ENCODE data around the gene NAALADL2. TPM values are rescaled to one million over a fixed set of nuclear protein-coding genes. Genes with fewer than 3 reads are reported as not detected.
A peak's percentile ranks its signal among the peaks of the same experiment; 100 is the strongest.

Gene NAALADL2
- polyA plus RNA-seq, 1 experiment: 6.3 TPM

DNA sequence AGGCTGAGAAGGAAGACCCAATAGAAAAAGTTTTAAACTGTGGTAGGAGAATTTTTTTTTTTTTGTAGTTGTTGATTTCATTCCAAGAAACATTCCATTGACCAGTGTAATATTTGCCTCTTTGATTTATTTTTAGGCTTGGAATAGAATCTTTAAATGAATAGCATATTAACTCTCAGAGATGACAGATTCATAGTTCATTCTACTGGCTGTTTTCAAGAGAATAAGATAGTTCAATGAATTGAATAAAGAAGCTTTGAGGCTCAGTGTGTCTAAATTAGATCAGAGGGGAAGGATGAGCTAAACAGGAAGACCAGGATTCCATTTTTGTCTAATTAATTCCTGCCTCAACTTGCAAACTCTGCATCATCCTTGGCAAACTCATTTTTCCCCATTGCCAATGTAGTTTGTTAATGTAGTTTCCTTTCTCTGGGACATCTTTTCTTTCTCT, 98.4 kb downstream of the NAALADL2 start:
- no peaks in the 10 kb centered on the region for H3K9me3 ChIP-seq (ENCODE audit: control insufficient read depth, insufficient read depth, low read length)
- CTCF ChIA-PET: no interaction called here
- DNase-seq (ENCODE audit: low read depth, low spot score): no peak
- H3K4me3 ChIP-seq (ENCODE audit: low read depth, low read length): no peak overlapping the region
- H3K27me3 ChIP-seq (ENCODE audit: control insufficient read depth, insufficient read depth, low read length): no peaks in the 10 kb centered on the region
- peak overlapping the region; percentile 62 for H3K27ac ChIP-seq (ENCODE audit: low read depth, low read length)
- TF ChIP-seq, protein P1, sequence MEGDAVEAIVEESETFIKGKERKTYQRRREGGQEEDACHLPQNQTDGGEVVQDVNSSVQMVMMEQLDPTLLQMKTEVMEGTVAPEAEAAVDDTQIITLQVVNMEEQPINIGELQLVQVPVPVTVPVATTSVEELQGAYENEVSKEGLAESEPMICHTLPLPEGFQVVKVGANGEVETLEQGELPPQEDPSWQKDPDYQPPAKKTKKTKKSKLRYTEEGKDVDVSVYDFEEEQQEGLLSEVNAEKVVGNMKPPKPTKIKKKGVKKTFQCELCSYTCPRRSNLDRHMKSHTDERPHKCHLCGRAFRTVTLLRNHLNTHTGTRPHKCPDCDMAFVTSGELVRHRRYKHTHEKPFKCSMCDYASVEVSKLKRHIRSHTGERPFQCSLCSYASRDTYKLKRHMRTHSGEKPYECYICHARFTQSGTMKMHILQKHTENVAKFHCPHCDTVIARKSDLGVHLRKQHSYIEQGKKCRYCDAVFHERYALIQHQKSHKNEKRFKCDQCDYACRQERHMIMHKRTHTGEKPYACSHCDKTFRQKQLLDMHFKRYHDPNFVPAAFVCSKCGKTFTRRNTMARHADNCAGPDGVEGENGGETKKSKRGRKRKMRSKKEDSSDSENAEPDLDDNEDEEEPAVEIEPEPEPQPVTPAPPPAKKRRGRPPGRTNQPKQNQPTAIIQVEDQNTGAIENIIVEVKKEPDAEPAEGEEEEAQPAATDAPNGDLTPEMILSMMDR (IDR thresholded peaks at IDR 0.05; ENCODE audit: low read depth, low read length): no peak
- POLR2A ChIA-PET: no interaction called here

DNA sequence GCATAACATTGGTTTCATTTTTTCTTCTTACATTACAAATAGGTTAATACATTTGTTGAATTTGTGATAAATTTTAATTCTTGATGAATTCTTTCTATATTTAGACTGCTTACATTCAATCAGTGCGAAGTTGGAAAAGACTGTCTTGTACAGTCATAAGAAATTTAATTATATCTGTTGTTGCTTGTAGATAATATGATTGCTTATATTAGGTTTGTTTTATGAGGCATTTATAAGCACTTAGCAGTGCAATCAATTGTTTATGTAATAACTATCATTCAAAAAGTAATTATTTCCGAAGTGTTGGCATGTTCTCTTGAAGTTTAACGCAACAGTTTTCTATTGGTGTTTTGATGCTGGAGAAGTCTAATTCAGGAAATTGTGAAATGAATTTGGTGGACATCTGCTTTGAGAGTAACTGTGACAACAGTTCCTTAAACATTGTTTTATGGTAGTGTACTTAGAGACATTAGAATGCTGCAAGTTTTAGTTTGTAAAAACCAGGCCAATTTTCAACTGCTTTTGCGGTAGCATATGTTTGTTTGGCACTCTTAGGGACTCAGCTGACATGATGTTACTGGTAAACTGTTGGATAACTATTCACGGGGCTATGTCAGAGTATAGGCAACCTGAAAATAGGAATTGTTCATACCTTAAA, 99.7 kb downstream of the NAALADL2 start:
- TF ChIP-seq, protein P1 (IDR thresholded peaks at IDR 0.05; ENCODE audit: low read depth, low read length): no peak
- DNase-seq (ENCODE audit: low read depth, low spot score): no peak
- ChIA-PET CTCF (interaction anchor here (0.6 kb wide), 1 partner anchor 317 kb away, joined by 4 read pairs; no protein-coding TSS in a partner anchor), POLR2A (no interaction called here)
- Histone ChIP-seq H3K27ac (ENCODE audit: low read depth, low read length) (no peak overlapping the region), H3K4me3 (ENCODE audit: low read depth, low read length) (no peak overlapping the region), H3K27me3 (ENCODE audit: control insufficient read depth, insufficient read depth, low read length) (no peaks in the 10 kb centered on the region), H3K9me3 (ENCODE audit: control insufficient read depth, insufficient read depth, low read length) (no peaks in the 10 kb centered on the region)

DNA sequence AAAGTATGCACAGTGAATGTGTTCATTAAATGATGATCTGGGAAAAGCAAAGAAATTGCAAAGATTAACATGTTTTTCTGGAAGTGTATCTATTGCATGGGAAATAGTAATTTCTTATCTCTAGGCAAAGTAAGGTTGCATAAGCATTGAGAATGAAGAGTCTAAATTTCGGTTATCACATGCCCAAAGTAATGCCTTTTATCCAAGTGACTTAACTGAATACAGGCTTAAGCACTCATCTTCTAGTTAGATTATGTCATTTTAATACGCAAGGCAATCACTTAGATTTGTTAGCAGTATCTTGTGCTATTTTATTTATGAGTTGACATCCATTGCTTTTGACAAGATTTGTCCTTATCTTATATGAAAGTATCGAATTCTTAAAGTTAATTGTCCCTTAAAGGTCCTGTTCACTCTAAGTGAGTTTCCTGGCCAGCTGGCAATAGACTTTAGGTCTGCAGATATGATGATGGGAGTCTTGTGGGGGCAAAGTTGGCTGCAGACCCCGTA, 100.5 kb downstream of the NAALADL2 start:
- Histone ChIP-seq H3K4me3 (ENCODE audit: low read depth, low read length) (no peak overlapping the region), H3K27me3 (ENCODE audit: control insufficient read depth, insufficient read depth, low read length) (no peaks in the 10 kb centered on the region), H3K27ac (ENCODE audit: low read depth, low read length) (no peak overlapping the region), H3K9me3 (ENCODE audit: control insufficient read depth, insufficient read depth, low read length) (no peaks in the 10 kb centered on the region)
- DNase-seq (ENCODE audit: low read depth, low spot score): no peak
- CTCF ChIA-PET: interaction anchor here (0.6 kb wide), 1 partner anchor 137 kb away, joined by 3 read pairs; no protein-coding TSS in a partner anchor
- TF ChIP-seq, protein P1 (IDR thresholded peaks at IDR 0.05; ENCODE audit: low read depth, low read length): no peak
- POLR2A ChIA-PET: no interaction called here

DNA sequence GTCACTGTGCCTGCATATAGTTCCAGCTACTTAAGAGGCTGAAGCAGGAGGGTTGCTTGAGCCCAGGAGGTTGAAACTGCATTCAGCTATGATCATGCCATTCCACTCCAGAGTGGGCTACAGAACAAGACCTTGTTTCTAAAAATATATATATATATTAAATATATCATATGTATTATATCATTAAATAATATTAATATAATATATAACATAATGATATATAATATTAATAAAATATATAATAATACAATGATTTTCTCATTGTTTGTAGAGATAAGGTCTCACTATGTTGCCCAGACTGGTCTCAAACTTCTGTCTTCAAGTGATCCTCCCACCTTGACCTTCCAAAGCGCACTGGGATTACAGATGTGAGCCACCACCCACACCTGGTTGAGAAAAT, 101.8 kb downstream of the NAALADL2 start:
- POLR2A ChIA-PET: no interaction called here
- H3K9me3 ChIP-seq (ENCODE audit: control insufficient read depth, insufficient read depth, low read length): no peaks in the 10 kb centered on the region
- TF ChIP-seq, protein P1 (IDR thresholded peaks at IDR 0.05; ENCODE audit: low read depth, low read length): no peak
- DNase-seq (ENCODE audit: low read depth, low spot score): no peak
- no peaks in the 10 kb centered on the region for H3K27me3 ChIP-seq (ENCODE audit: control insufficient read depth, insufficient read depth, low read length)
- CTCF ChIA-PET: no interaction called here
- H3K4me3 ChIP-seq (ENCODE audit: low read depth, low read length): no peak overlapping the region
- H3K27ac ChIP-seq (ENCODE audit: low read depth, low read length): no peak overlapping the region

GRCh38 chr3:174973465-174973864, 114.3 kb downstream of the NAALADL2 start:
- Histone ChIP-seq H3K4me3 (ENCODE audit: low read depth, low read length) (no peak overlapping the region), H3K27me3 (ENCODE audit: control insufficient read depth, insufficient read depth, low read length) (no peaks in the 10 kb centered on the region), H3K9me3 (ENCODE audit: control insufficient read depth, insufficient read depth, low read length) (no peaks in the 10 kb centered on the region), H3K27ac (ENCODE audit: low read depth, low read length) (no peak overlapping the region)
- CTCF ChIA-PET: interaction anchor here (0.6 kb wide), 1 partner anchor 11 kb away, joined by 3 read pairs; no protein-coding TSS in a partner anchor
- TF ChIP-seq, protein P1 (IDR thresholded peaks at IDR 0.05; ENCODE audit: low read depth, low read length): no peak
- DNase-seq (ENCODE audit: low read depth, low spot score): no peak
- POLR2A ChIA-PET: no interaction called here
